Loucy (cell line): ENCODE results near the gene LIMS1.
"Not testable (repeated sequence)": the region's sequence is repeated elsewhere in the genome, so short reads cannot be mapped to it uniquely, and the experiment has no call there.

Source experiments
- CTCF ChIP-seq: fragments of 200-600 bp; sonication (generic); conservative IDR thresholded peaks from 2 replicates; pipeline ENCODE4 v1.5.1; 2014; ENCODE audit warnings: mild to moderate bottlenecking, antibody characterized with exemption, low read length
- EZH2phosphoT487 ChIP-seq: fragments of 200-600 bp; IDR thresholded peaks from 2 replicates; pipeline ENCODE4 v1.6.1; 2018; ENCODE audit warnings: antibody characterized with exemption, mild to moderate bottlenecking, moderate library complexity, borderline replicate concordance

- TF ChIP-seq CTCF, EZH2phosphoT487: not testable (repeated sequence)
Observed at GRCh38 chr2:108658553-108658952, 124.3 kb downstream of the LIMS1 start.
